Common myeloid progenitor, CD34-positive (primary cell): ENCODE measurements around the gene GLYAT. TPM values are rescaled to one million over a fixed set of nuclear protein-coding genes. Genes with fewer than 3 reads are reported as not detected.

Experiments used
- CTCF ChIA-PET: fragments of 350-600 bp; sonication (Branson Sonifier 250); formaldehyde crosslinking; loops from one replicate; lab custom pipeline; 2021; ENCODE audit warnings: antibody characterized with exemption; lab: Charles Lee
- POLR2A ChIA-PET: fragments of 350-600 bp; sonication (Branson Sonifier 250); formaldehyde crosslinking; loops from one replicate; lab custom pipeline; 2021; ENCODE audit warnings: antibody characterized with exemption; lab: Charles Lee
- DNase-seq, 3 donors: peaks; one replicate each; pipeline versions ENCODE4 v3.0.0 to v3.0.0-alpha.2; 2013
- H3K27ac ChIP-seq, 2 experiments: 1 replicate in 1 of 2; 2 replicates in 1 of 2; pipeline ENCODE4 v1.7.0; 2013; ENCODE audit warnings: inconsistent platforms in 2 of 2, low read length in 2 of 2, mild to moderate bottlenecking in 2 of 2, low read depth in 1 of 2, moderate library complexity in 1 of 2; ENCODE audit not compliant: severe bottlenecking in 2 of 2, insufficient read depth in 1 of 2, poor library complexity in 1 of 2
- H3K27me3 ChIP-seq, 5 experiments: replicated peaks in 2 of 5; 1 replicate in 3 of 5; 2 replicates in 2 of 5; pipeline versions ENCODE4 v1.6.1 to v1.7.0; 2013; ENCODE audit warnings: low read length in 4 of 5, mild to moderate bottlenecking in 2 of 5, moderate library complexity in 2 of 5, inconsistent platforms in 1 of 5; ENCODE audit not compliant: insufficient read depth in 5 of 5, control insufficient read depth in 4 of 5
- H3K36me3 ChIP-seq, 4 experiments: 1 replicate in 2 of 4; 2 replicates in 2 of 4; pipeline versions ENCODE4 v1.6.1 to v1.7.0; 2013; ENCODE audit warnings: low read length in 3 of 4, control low read depth in 1 of 4, mild to moderate bottlenecking in 1 of 4; ENCODE audit not compliant: control insufficient read depth in 4 of 4, insufficient read depth in 4 of 4
- H3K4me1 ChIP-seq, 4 experiments: 1 replicate in 3 of 4; 2 replicates in 1 of 4; pipeline versions ENCODE4 v1.6.1 to v1.7.1; 2013; ENCODE audit warnings: low read length in 3 of 4, mild to moderate bottlenecking in 3 of 4, control low read depth in 1 of 4, inconsistent platforms in 1 of 4, moderate library complexity in 1 of 4; ENCODE audit not compliant: control insufficient read depth in 4 of 4, insufficient read depth in 4 of 4; ENCODE audit errors: control extremely low read depth in 1 of 4
- H3K4me3 ChIP-seq, 7 experiments: 1 replicate in 4 of 7; 2 replicates in 3 of 7; pipeline versions ENCODE4 v1.5.1 to v1.7.0; 2013; ENCODE audit warnings: mild to moderate bottlenecking in 7 of 7, low read length in 6 of 7, moderate library complexity in 6 of 7, inconsistent platforms in 2 of 7, low read depth in 2 of 7, control low read depth in 1 of 7; ENCODE audit not compliant: insufficient read depth in 4 of 7, control insufficient read depth in 1 of 7; ENCODE audit errors: extremely low read depth in 1 of 7
- H3K9me3 ChIP-seq, 5 experiments: 1 replicate in 4 of 5; 2 replicates in 1 of 5; pipeline versions ENCODE4 v1.6.1 to v1.7.1; 2013; ENCODE audit warnings: low read length in 4 of 5, mild to moderate bottlenecking in 2 of 5, inconsistent platforms in 1 of 5, low read depth in 1 of 5, moderate library complexity in 1 of 5; ENCODE audit not compliant: control insufficient read depth in 4 of 5, insufficient read depth in 2 of 5; ENCODE audit errors: control extremely low read depth in 1 of 5
- WGBS: methylation state at CpG from one replicate; pipeline ENCODE4 v1.1.5; 2013; ENCODE audit not compliant: insufficient coverage; 5-methylcytosine and 5-hydroxymethylcytosine counted together
- polyA plus RNA-seq: library from polyadenylated mRNA; unstranded; fragments of 120-200 nt; gene quantifications from one replicate; pipeline ENCODE4 v1.2.1, GENCODE V29; 2013

Gene GLYAT, protein sequence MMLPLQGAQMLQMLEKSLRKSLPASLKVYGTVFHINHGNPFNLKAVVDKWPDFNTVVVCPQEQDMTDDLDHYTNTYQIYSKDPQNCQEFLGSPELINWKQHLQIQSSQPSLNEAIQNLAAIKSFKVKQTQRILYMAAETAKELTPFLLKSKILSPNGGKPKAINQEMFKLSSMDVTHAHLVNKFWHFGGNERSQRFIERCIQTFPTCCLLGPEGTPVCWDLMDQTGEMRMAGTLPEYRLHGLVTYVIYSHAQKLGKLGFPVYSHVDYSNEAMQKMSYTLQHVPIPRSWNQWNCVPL
- not detected for polyA plus RNA-seq

DNA sequence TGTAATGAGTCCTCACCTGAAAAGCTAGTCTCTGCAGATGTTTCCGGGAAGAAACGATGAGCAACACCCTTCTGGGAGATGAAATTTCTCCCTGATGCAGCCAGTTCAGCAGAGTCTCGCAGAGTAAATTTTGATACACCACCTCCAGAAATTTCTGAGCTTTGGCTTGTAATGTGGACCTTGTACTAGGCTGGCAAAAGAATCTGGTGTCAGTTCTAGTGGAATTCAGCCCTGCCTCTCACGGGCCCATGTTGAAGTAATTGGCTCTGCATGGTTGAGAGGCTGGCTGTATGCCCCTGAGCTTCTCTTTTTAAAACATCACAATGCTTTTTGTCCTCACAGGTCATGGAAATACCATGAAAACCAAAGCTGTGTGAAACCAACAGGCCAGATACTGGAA lies at the start of gene GLYAT:
Gene GLYAT, minus strand, starts transcription at position 125 of the 400 bp plus-strand sequence. CDS start 7,447 bp downstream, outside the sequence.
- H3K27ac ChIP-seq = no peak within 1 kb of the TSS
- peaks cover 7 to 9% (median 8%) of the 10 kb centered on the region in 4 experiments for H3K4me1 ChIP-seq
- no peaks in the 10 kb centered on the region for H3K36me3 ChIP-seq
- H3K4me3 ChIP-seq = no peak within 1 kb of the TSS
- no peaks in the 10 kb centered on the region for H3K27me3 ChIP-seq
- ChIA-PET CTCF (interaction anchor here (0.5 to 1.2 kb wide), 2 partner anchors 11 to 94 kb away, joined by 3 to 4 read pairs; no protein-coding TSS in a partner anchor), POLR2A (no interaction called here)
- DNase-seq = no peak
- H3K9me3 ChIP-seq = peaks cover 0 to 2% (median 0%) of the 10 kb centered on the region in 5 experiments
- WGBS = 100% methylated on average over 4 of the region's 4 CpGs

DNA sequence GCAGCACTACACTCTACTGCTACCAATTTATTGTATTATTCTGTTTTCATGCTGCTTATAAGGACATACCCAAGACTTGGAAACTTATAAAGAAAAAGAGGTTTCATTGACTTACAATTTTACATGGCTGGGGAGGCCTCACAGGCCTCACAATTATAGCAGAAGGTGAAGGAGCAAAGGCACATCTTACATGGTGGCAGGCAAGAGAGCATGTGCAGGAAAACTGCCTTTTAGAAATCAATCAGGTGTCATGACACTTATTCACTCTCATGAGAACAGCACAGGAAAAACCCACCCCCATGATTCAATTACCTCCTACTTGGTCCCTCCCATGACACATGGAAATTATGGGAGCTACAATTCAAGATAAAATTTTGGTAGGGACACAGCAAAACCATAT lies 49.6 kb upstream of the GLYAT start:
- H3K4me1 ChIP-seq = peaks cover 0 to 3% (median 0%) of the 10 kb centered on the region in 4 experiments
- no peak overlapping the region for H3K27ac ChIP-seq
- H3K9me3 ChIP-seq = peaks cover 0 to 2% (median 0%) of the 10 kb centered on the region in 5 experiments
- H3K36me3 ChIP-seq = no peaks in the 10 kb centered on the region
- H3K27me3 ChIP-seq = no peaks in the 10 kb centered on the region
- H3K4me3 ChIP-seq = no peak overlapping the region
- no peak for DNase-seq
- ChIA-PET POLR2A (no interaction called here), CTCF (interaction anchor here (1.4 kb wide), 1 partner anchor 128 kb away, joined by 5 read pairs; no protein-coding TSS in a partner anchor)

DNA sequence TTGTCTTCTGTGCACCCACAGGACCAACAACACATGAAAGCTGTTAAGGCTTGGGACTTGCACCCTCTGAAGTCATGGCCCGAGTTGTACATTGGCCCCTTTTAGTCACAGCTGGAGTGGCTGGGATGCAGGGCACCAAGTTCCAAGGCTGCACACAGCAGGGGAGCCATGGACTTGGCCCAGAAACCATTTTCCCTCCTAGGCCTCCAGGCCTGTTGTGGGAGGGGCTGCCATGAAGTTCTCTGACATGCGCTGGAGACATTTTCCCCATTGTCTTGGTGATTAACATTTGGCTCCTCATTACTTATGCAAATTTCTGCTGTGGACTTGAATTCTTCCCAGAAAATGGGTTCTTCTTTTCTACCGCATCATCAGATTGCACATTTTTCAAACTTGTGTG lies 48.8 kb upstream of the GLYAT start:
- Histone ChIP-seq H3K4me3 (no peak overlapping the region), H3K27ac (no peak overlapping the region), H3K27me3 (no peaks in the 10 kb centered on the region), H3K36me3 (no peaks in the 10 kb centered on the region), H3K9me3 (peaks cover 0 to 2% (median 0%) of the 10 kb centered on the region in 5 experiments), H3K4me1 (peaks cover 0 to 3% (median 0%) of the 10 kb centered on the region in 4 experiments)
- WGBS = 100% methylated on average over 3 of the region's 3 CpGs
- no peak for DNase-seq
- ChIA-PET CTCF (interaction anchor here (1.2 kb wide), 1 partner anchor 126 kb away, joined by 4 read pairs; no protein-coding TSS in a partner anchor), POLR2A (no interaction called here)

DNA sequence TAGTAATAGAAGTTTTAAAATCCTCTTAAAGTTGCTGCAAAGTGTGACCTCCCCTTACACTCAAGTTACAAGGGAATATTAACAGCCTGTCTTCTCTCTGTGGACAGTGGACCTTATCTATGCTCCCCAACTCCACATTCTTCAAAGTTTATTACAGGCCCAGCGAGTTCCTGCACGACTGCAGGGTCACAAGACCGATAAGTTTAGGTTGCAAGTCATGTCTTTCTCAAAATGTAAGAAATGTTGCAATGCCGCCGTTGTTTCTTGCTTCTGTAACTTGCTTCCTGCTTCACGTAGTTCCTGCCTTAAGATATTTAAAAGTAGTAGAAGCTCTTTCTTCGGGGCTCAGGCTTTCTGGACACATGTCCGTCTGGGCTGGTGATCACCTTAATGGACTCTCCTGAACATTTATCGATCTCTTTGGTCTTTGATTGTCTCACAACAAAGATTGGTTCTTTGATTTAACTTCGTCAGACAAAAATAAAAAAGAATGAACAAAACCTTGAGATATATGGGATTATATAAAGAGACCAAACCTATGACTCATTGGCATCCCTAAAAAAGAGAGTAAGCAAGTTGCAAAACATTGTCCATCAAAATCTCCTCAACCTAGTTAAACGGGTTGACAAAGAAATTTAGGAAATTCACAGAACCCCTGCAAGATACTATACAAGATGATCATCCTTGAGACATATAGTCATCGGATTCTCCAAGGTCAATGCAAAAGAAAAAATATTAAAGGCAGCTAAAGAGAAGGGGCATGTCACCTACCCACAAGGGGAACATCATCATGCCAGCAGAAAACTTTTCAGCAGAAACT lies 45.4 kb upstream of the GLYAT start:
- 51% methylated on average over 7 of the region's 12 CpGs for WGBS
- POLR2A ChIA-PET = no interaction called here
- CTCF ChIA-PET = no interaction called here
- peak in 2 of 3 donors; percentile 37 to 64 for DNase-seq
- H3K27me3 ChIP-seq = no peaks in the 10 kb centered on the region
- H3K4me1 ChIP-seq = peaks cover 0 to 3% (median 0%) of the 10 kb centered on the region in 4 experiments
- no peaks in the 10 kb centered on the region for H3K36me3 ChIP-seq
- H3K27ac ChIP-seq = peak overlapping the region in 1 of 2 experiments; percentile 75
- peaks cover 0 to 2% (median 0%) of the 10 kb centered on the region in 5 experiments for H3K9me3 ChIP-seq
- no peak overlapping the region for H3K4me3 ChIP-seq

DNA sequence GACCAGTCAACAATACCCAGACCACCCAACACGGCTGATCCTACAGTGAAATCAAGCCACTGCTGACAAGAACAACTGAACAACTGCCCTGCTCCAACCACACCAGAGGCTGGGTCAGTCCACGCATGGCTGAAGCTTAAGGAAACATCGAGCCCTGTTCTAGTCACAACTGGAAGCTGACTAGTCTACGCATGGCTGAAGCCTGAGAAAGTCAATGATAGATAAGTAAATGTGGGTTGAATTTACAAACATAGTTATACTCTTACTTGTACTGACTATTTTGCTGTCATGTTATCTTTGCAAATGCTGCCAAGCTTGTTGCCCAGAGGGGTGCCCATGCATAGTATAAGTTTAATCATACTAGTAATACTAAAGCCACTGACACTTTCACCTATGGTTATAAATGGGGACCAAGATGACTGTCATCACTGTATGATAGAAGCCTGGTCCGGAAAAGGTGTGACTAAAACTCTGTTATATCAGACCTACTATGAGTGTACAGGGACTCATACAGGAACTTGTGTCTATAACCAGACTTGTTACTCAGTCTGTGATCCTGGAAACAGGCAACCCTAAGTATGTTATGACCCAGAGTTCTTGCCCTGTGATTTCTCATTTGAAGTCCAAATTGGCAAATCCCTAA lies 43.4 kb upstream of the GLYAT start:
- WGBS = 100% methylated on average over 1 of the region's 5 CpGs
- CTCF ChIA-PET = no interaction called here
- no peak overlapping the region for H3K4me3 ChIP-seq
- no peak overlapping the region for H3K27ac ChIP-seq
- no peak for DNase-seq
- H3K9me3 ChIP-seq = no peaks in the 10 kb centered on the region
- H3K36me3 ChIP-seq = no peaks in the 10 kb centered on the region
- POLR2A ChIA-PET = no interaction called here
- peaks cover 0 to 3% (median 0%) of the 10 kb centered on the region in 4 experiments for H3K4me1 ChIP-seq
- no peaks in the 10 kb centered on the region for H3K27me3 ChIP-seq

DNA sequence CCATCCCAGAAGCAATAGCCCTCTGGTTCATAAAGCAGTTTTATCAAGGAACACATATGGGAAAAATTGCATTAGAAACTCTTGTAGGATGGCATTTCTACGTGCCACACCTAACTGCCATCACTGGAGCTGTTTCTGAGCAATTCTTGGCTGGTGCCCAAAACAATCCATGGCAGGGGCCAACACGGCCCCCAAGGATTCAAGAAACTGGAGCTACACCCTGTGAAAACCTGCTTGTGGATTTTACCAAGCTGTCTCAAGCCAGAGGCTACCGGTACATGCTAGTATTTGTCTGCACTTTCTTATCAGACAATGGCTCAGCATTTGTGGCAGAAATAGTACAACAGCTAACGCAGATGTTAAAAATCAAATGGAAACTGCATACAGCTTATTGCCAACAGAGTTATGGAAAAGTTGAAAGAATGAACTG lies 42.4 kb upstream of the GLYAT start:
- Histone ChIP-seq H3K4me1 (peaks cover 0 to 3% (median 0%) of the 10 kb centered on the region in 4 experiments), H3K4me3 (no peak overlapping the region), H3K9me3 (no peaks in the 10 kb centered on the region), H3K27me3 (no peaks in the 10 kb centered on the region), H3K36me3 (no peaks in the 10 kb centered on the region), H3K27ac (peak overlapping the region in 1 of 2 experiments; percentile 74)
- DNase-seq = peak in 1 of 3 donors; percentile 8
- ChIA-PET CTCF (interaction anchor here (1.1 to 2.0 kb wide), 2 partner anchors 14 to 501 kb away, joined by 3 to 7 read pairs; no protein-coding TSS in a partner anchor), POLR2A (interaction anchor here (0.6 kb wide), 1 partner anchor 122 kb away, joined by 7 read pairs; no protein-coding TSS in a partner anchor)
- WGBS = 80% methylated on average over 4 of the region's 4 CpGs
